ENCODE results near the gene CCNE1. TPM values are rescaled to one million over a fixed set of nuclear protein-coding genes. Genes with fewer than 3 reads are reported as not detected.

Gene CCNE1
- total and polyA plus RNA-seq, 2 experiments from 2014 or later, result 26.1 to 38.3 TPM

- H3K9me3 Mint-ChIP-seq, result no peaks in the 10 kb centered on the region
- Histone ChIP-seq H2AFZ (no peak overlapping the region), H3F3A (replicated peaks; ENCODE audit: low read depth) (no peaks in the 10 kb centered on the region), H4K20me1 (replicated peaks; ENCODE audit: insufficient read depth) (no peaks in the 10 kb centered on the region), H3K27ac (ENCODE audit: low read depth) (no peak overlapping the region), H3K27me3 (ENCODE audit: insufficient read depth) (no peaks in the 10 kb centered on the region), H3K79me2 (replicated peaks; ENCODE audit: insufficient read depth) (no peaks in the 10 kb centered on the region), H3K4me1 (ENCODE audit: insufficient read depth) (no peaks in the 10 kb centered on the region), H3K9me2 (ENCODE audit: insufficient read depth) (no peaks in the 10 kb centered on the region), H3K4me3 (no peak overlapping the region), H3K36me3 (ENCODE audit: insufficient read depth) (no peaks in the 10 kb centered on the region), H3K4me2 (no peak overlapping the region)
- peaks cover 6% of the 10 kb centered on the region; the same call in 1 of the 3 replicates for H3K4me1 Mint-ChIP-seq
- no peak for DNase-seq (ENCODE audit: low spot score)
- H3K27ac Mint-ChIP-seq, result no peak overlapping the region
- ATAC-seq, result no peak
- no peak for TF ChIP-seq ZNF114 (CRISPR knock-in tag; IDR thresholded peaks at IDR 0.05)
- TF ChIP-seq EZH2 (IDR thresholded peaks at IDR 0.05; ENCODE audit: low read depth, unreplicated experiment), result no peak
- no peak for TF ChIP-seq REST (IDR thresholded peaks at IDR 0.05; ENCODE audit: unreplicated experiment)
- TF ChIP-seq CTCF (conservative IDR thresholded peaks at IDR 0.05; ENCODE audit: low read depth in 2 of 2), result no peak
- TF ChIP-seq POLR2AphosphoS5 (IDR thresholded peaks at IDR 0.05; ENCODE audit: low read depth), result no peak
- no peak for TF ChIP-seq STAT1 (IDR thresholded peaks at IDR 0.05; ENCODE audit: unreplicated experiment)
- no peak for TF ChIP-seq JUNB (IDR thresholded peaks at IDR 0.05; ENCODE audit: unreplicated experiment)
- no peak for TF ChIP-seq ZNF331 (CRISPR knock-in tag; IDR thresholded peaks at IDR 0.05; ENCODE audit: low read depth)
- TF ChIP-seq, protein P1, sequence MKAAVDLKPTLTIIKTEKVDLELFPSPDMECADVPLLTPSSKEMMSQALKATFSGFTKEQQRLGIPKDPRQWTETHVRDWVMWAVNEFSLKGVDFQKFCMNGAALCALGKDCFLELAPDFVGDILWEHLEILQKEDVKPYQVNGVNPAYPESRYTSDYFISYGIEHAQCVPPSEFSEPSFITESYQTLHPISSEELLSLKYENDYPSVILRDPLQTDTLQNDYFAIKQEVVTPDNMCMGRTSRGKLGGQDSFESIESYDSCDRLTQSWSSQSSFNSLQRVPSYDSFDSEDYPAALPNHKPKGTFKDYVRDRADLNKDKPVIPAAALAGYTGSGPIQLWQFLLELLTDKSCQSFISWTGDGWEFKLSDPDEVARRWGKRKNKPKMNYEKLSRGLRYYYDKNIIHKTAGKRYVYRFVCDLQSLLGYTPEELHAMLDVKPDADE (IDR thresholded peaks at IDR 0.05), result no peak
- TF ChIP-seq EZH2phosphoT487 (IDR thresholded peaks at IDR 0.05; ENCODE audit: unreplicated experiment), result no peak
- TF ChIP-seq CREB1 (CRISPR knock-in tag; IDR thresholded peaks at IDR 0.05; ENCODE audit: low read depth), result no peak
- TF ChIP-seq NANOG (IDR thresholded peaks at IDR 0.05; ENCODE audit: borderline replicate concordance), result no peak
- TF ChIP-seq, protein P2, sequence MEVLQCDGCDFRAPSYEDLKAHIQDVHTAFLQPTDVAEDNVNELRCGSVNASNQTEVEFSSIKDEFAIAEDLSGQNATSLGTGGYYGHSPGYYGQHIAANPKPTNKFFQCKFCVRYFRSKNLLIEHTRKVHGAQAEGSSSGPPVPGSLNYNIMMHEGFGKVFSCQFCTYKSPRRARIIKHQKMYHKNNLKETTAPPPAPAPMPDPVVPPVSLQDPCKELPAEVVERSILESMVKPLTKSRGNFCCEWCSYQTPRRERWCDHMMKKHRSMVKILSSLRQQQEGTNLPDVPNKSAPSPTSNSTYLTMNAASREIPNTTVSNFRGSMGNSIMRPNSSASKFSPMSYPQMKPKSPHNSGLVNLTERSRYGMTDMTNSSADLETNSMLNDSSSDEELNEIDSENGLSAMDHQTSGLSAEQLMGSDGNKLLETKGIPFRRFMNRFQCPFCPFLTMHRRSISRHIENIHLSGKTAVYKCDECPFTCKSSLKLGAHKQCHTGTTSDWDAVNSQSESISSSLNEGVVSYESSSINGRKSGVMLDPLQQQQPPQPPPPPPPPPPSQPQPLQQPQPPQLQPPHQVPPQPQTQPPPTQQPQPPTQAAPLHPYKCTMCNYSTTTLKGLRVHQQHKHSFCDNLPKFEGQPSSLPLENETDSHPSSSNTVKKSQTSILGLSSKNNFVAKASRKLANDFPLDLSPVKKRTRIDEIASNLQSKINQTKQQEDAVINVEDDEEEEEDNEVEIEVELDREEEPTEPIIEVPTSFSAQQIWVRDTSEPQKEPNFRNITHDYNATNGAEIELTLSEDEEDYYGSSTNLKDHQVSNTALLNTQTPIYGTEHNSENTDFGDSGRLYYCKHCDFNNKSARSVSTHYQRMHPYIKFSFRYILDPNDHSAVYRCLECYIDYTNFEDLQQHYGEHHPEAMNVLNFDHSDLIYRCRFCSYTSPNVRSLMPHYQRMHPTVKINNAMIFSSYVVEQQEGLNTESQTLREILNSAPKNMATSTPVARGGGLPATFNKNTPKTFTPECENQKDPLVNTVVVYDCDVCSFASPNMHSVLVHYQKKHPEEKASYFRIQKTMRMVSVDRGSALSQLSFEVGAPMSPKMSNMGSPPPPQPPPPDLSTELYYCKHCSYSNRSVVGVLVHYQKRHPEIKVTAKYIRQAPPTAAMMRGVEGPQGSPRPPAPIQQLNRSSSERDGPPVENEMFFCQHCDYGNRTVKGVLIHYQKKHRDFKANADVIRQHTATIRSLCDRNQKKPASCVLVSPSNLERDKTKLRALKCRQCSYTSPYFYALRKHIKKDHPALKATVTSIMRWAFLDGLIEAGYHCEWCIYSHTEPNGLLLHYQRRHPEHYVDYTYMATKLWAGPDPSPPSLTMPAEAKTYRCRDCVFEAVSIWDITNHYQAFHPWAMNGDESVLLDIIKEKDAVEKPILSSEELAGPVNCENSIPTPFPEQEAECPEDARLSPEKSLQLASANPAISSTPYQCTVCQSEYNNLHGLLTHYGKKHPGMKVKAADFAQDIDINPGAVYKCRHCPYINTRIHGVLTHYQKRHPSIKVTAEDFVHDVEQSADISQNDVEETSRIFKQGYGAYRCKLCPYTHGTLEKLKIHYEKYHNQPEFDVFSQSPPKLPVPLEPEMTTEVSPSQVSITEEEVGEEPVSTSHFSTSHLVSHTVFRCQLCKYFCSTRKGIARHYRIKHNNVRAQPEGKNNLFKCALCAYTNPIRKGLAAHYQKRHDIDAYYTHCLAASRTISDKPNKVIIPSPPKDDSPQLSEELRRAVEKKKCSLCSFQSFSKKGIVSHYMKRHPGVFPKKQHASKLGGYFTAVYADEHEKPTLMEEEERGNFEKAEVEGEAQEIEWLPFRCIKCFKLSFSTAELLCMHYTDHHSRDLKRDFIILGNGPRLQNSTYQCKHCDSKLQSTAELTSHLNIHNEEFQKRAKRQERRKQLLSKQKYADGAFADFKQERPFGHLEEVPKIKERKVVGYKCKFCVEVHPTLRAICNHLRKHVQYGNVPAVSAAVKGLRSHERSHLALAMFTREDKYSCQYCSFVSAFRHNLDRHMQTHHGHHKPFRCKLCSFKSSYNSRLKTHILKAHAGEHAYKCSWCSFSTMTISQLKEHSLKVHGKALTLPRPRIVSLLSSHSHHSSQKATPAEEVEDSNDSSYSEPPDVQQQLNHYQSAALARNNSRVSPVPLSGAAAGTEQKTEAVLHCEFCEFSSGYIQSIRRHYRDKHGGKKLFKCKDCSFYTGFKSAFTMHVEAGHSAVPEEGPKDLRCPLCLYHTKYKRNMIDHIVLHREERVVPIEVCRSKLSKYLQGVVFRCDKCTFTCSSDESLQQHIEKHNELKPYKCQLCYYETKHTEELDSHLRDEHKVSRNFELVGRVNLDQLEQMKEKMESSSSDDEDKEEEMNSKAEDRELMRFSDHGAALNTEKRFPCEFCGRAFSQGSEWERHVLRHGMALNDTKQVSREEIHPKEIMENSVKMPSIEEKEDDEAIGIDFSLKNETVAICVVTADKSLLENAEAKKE (CRISPR knock-in tag; IDR thresholded peaks at IDR 0.05), result no peak
- H3K4me3 Mint-ChIP-seq, result no peak overlapping the region
- H3K27me3 Mint-ChIP-seq (ENCODE audit: insufficient read depth, low read depth, poor library complexity), result peaks cover 15% of the 10 kb centered on the region
- no peaks in the 10 kb centered on the region for H3K36me3 Mint-ChIP-seq (ENCODE audit: low read depth)
These were observed 47.4 kb upstream of the CCNE1 start for GRCh38 chr19:29764361-29764760.
